ENCODE measurements around the gene HASPIN. TPM values are rescaled to one million over a fixed set of nuclear protein-coding genes. Genes with fewer than 3 reads are reported as not detected.

Gene HASPIN
- total and polyA plus RNA-seq, 2 of the 8 experiments (the other 6 are each of a cell fraction or from before 2014, with no cell fraction given), result 7.8 to 29.5 TPM

GRCh38 chr17:3689262-3690093, 34.2 kb upstream of the HASPIN start (continued):
- TF ChIP-seq SRF (IDR thresholded peaks at IDR 0.05; ENCODE audit: low read depth, low read length), result no peak
- TF ChIP-seq CTBP2 (IDR thresholded peaks at IDR 0.05; ENCODE audit: borderline replicate concordance, insufficient read depth, insufficient read length, low read length), result no peak
- TF ChIP-seq CREB1 (IDR thresholded peaks at IDR 0.05), result no peak
- TF ChIP-seq POLR2AphosphoS5 (IDR thresholded peaks at IDR 0.05; ENCODE audit: low read depth, low read length), result no peak
- no peak for TF ChIP-seq ATF2 (IDR thresholded peaks at IDR 0.05; ENCODE audit: low read length)
- TF ChIP-seq FOSL1 (IDR thresholded peaks at IDR 0.05; ENCODE audit: insufficient read depth, low read depth, low read length), result no peak
- TF ChIP-seq E2F6 (IDR thresholded peaks at IDR 0.05), result no peak

All from H1 (cell line).